A549 (cell line): Measurements from ENCODE around the gene IFITM5. TPM values are rescaled to one million over a fixed set of nuclear protein-coding genes. Genes with fewer than 3 reads are reported as not detected.
A peak's percentile ranks its signal among the peaks of the same experiment; 100 is the strongest.

Experiments
- ATAC-seq, 2 experiments: fragments of 200-7000 bp in 1 of 2; fragments of >200 bp in 1 of 2; cut with Nextera tagmentation in 1 of 2; cut with Tn5 transposase in 1 of 2; 3 replicates each; pipeline versions ENCODE4 v1.8.0 to v1.9.1; 2018 to 2020; ENCODE audit warnings: mild to moderate bottlenecking in 1 of 2, moderate library complexity in 1 of 2
- CTCF ChIA-PET: fragments of 300-600 bp; sonication (Branson Sonifier 250); formaldehyde crosslinking; extraction: SDS; loops from one replicate; lab custom pipeline; 2021; ENCODE audit warnings: antibody characterized with exemption, inconsistent platforms; lab: Yijun Ruan, JAX
- POLR2A ChIA-PET: fragments of 350-600 bp; formaldehyde crosslinking; extraction: SDS; loops from one replicate; lab custom pipeline; 2021; ENCODE audit warnings: antibody characterized with exemption, inconsistent platforms; lab: Yijun Ruan, JAX
- DNase-seq, 2 experiments: peaks; one replicate each; pipeline versions ENCODE4 v3.0.0 to v3.0.0-alpha.2; 2011 to 2016; ENCODE audit warnings: low read depth in 1 of 2, low spot score in 1 of 2
- FAIRE-seq: peaks from 2 replicates; lab custom pipeline; 2011; peaks lifted over from hg19 to GRCh38; lab: Jason Lieb, UNC
- H3K27ac ChIP-seq, 2 experiments: fragments of >200 bp; sonication (Bioruptor Twin); formaldehyde crosslinking; 3 replicates each; pipeline ENCODE4 v1.5.1; 2016 to 2017
- H3K4me1 ChIP-seq: fragments of >200 bp; sonication (Bioruptor Twin); formaldehyde crosslinking; 3 replicates; pipeline ENCODE4 v1.6.1; 2016
- H3K4me2 ChIP-seq: fragments of >200 bp; sonication (Bioruptor Twin); formaldehyde crosslinking; 3 replicates; pipeline ENCODE4 v1.6.1; 2016
- H3K4me3 ChIP-seq: fragments of >200 bp; sonication (Bioruptor Twin); formaldehyde crosslinking; 3 replicates; pipeline ENCODE4 v1.5.1; 2016
- H3K9me3 ChIP-seq: fragments of >200 bp; sonication (Bioruptor Twin); formaldehyde crosslinking; 3 replicates; pipeline ENCODE4 v1.6.1; 2016
- CBX8 ChIP-seq: fragments of 200-600 bp; sonication (generic); IDR thresholded peaks from 2 replicates; pipeline ENCODE4 v1.6.1; 2016
- CHD4 ChIP-seq: fragments of 200-600 bp; sonication (generic); IDR thresholded peaks from 2 replicates; pipeline ENCODE4 v1.6.1; 2016; ENCODE audit warnings: antibody characterized with exemption, mild to moderate bottlenecking, borderline replicate concordance
- EP300 ChIP-seq, 2 experiments: fragments of >200 bp; sonication (Bioruptor Twin); formaldehyde crosslinking; IDR thresholded peaks; 2 replicates in 1 of 2; 3 replicates in 1 of 2; pipeline ENCODE4 v1.6.1; 2016 to 2017
- HEYL ChIP-seq: fragments of 250-450 bp; sonication (Bioruptor Pico); IDR thresholded peaks from 2 replicates; pipeline ENCODE4 v1.8.0; 2021; ENCODE audit warnings: mild to moderate bottlenecking, moderate library complexity
- MAFK ChIP-seq: fragments of 450-650 bp; IDR thresholded peaks from 2 replicates; pipeline ENCODE4 v1.6.1; 2014; ENCODE audit not compliant: partially characterized antibody
- MYC ChIP-seq: IDR thresholded peaks from 2 replicates; pipeline ENCODE4 v1.6.1; 2012; ENCODE audit warnings: mild to moderate bottlenecking, inconsistent platforms, low read length, improper control_type of control experiment, borderline replicate concordance
- PHF8 ChIP-seq: fragments of 200-600 bp; sonication (generic); IDR thresholded peaks from 2 replicates; pipeline ENCODE4 v1.6.1; 2016; ENCODE audit warnings: low read depth, mild to moderate bottlenecking, antibody characterized with exemption, moderate library complexity, borderline replicate concordance
- POLR2A ChIP-seq: IDR thresholded peaks from 2 replicates; pipeline ENCODE4 v1.6.1; 2012; ENCODE audit warnings: mild to moderate bottlenecking, low read length
- REST ChIP-seq: fragments of 200-600 bp; sonication (generic); IDR thresholded peaks from 2 replicates; pipeline ENCODE4 v1.6.1; 2016; ENCODE audit warnings: antibody characterized with exemption, mild to moderate bottlenecking, moderate library complexity
- RFX5 ChIP-seq: fragments of 450-650 bp; IDR thresholded peaks from 2 replicates; pipeline ENCODE4 v1.7.1; 2014; ENCODE audit warnings: antibody characterized with exemption, mild to moderate bottlenecking, moderate library complexity
- RNF2 ChIP-seq: fragments of 200-600 bp; sonication (generic); IDR thresholded peaks from 2 replicates; pipeline ENCODE4 v1.6.1; 2016; ENCODE audit warnings: low read depth, mild to moderate bottlenecking, antibody characterized with exemption, moderate library complexity, borderline replicate concordance
- TP53 ChIP-seq: fragments of 250-450 bp; sonication (Bioruptor Pico); IDR thresholded peaks from 2 replicates; pipeline ENCODE4 v1.5.0; 2021; ENCODE audit warnings: mild to moderate bottlenecking, moderate library complexity
- ZSCAN20 ChIP-seq: fragments of 250-450 bp; sonication (Bioruptor Pico); IDR thresholded peaks from 2 replicates; pipeline ENCODE4 v1.8.0; 2022; ENCODE audit warnings: mild to moderate bottlenecking, moderate library complexity
- WGBS: methylation state at CpG from one replicate; pipeline ENCODE4 v1.1.6; 2017; ENCODE audit errors: missing lambda C conversion rate; 5-methylcytosine and 5-hydroxymethylcytosine counted together
- polyA plus RNA-seq, 4 experiments: library from polyadenylated mRNA; depleted of rRNA in 3 of 4; stranded (reverse); fragments of >200 nt; fragmentation: RNase III in 1 of 4; extraction: RNeasy Plus Mini Kit Qiagen cat#74134 plus additional on column Dnase treatment in 1 of 4; gene quantifications; 2 replicates in 3 of 4; 3 replicates in 1 of 4; pipeline ENCODE4 v1.2.3, GENCODE V29; 2011 to 2017

Gene IFITM5
- polyA plus RNA-seq, 2 of the 4 experiments (the other 2 are of a cell fraction): not detected

DNA sequence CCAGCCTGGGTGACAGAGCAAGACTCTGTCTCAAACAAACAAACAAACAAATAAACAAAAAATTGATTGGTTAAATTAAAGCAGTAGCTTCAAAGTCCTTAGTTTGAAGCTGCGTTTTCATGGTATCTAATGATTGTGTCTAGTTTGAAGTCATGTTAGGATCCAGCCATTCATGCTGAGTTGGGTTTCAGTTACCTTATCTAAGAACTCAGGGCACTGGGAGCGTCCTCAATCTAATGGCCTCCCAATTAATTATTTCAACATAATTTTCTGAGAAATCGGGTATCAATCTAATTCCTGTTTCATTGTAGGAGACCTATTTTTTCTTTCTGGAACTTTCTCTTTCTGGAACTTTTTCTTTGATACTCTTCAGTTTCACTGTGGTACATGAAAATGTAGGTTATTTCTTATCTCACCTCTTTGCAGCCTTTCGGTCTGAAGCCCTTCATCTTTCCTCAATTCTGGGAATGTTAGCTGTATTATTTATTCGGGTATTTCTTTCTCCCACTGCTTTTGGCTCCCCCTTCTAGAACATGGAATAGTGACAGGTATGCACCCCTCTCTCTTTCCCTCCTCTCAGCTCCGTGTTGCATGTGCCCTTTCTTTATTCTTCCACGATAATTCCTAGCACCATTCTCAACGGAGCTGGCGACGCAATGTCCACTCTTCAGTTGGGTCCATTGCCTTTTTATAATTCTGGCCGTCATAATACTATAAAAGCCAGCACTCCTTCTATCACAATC, 45.7 kb upstream of the IFITM5 start (continued):
- TF ChIP-seq HEYL (CRISPR knock-in tag): no peak
- TF ChIP-seq PHF8: no peak
- no peak for TF ChIP-seq TP53 (CRISPR knock-in tag)
- TF ChIP-seq CHD4: no peak
- no peak for TF ChIP-seq EP300 (IDR thresholded peaks at IDR 0.05)
- TF ChIP-seq RFX5: no peak
- no peak for TF ChIP-seq REST
- TF ChIP-seq CBX8: no peak
- TF ChIP-seq RNF2: no peak

GRCh38 chr11:342328-342727, 43.0 kb upstream of the IFITM5 start:
- H3K27ac ChIP-seq: no peak overlapping the region
- TF ChIP-seq MYC: no peak
- TF ChIP-seq MAFK: peak; percentile 84
- TF ChIP-seq, all 56 proteins: peak for 1
- ChIA-PET POLR2A (no interaction called here), CTCF (no interaction called here)
- Histone ChIP-seq H3K4me1 (no peaks in the 10 kb centered on the region), H3K9me3 (no peaks in the 10 kb centered on the region), H3K4me3 (no peak overlapping the region), H3K4me2 (no peak overlapping the region)
- WGBS: 89% methylated on average over 3 of the region's 3 CpGs
- DNase-seq: no peak
- FAIRE-seq: no peak
- ATAC-seq: no peak

DNA sequence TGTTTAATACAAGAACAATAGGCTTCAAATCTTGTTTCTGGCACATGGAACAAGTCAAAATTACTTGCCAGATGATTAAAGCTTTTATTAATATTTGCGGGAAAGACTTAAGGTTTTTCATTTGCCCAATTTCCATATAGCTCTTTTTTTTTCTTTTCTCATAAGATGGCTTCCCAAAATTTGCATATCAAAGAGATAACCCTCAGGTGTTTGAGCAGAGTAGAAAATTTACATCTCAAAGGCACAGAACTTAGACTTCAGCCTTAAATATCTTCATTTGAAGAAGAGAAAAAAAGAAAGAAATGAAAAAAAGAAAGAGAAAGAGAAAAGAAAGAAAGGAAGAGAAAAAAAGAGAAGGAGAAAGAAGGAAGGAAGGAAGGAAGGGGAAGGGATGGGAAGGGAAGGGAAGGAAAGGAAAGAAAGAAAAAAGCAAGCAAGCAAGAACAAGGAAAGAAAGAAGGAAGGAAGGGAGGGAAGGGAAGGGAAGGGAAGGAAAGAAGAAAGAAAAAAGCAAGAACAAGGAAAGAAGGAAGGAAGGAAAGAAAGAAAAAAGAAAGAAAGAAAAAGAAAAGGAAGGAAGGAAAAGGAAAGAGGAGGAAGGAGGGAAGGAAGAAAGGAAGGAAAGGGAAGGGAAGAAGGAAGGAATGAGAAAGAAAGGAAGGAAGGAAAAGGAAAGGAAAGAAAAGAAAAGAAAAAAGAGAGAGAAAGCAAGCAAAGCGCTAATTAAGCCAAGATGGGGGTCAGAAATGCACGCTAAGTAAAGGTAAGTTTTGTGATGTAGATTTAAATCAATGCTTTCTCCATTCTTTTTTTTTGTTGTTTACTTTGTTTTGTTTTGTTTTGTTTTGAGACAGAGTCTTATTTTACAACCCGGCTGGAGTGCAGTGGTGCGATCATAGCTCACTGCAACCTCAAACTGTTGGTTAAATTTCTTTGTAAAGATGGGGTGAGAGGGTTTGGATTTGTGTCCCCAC, 41.5 kb upstream of the IFITM5 start:
- TF ChIP-seq CBX8: no peak
- 64% methylated on average over 5 of the region's 5 CpGs for WGBS
- H3K27ac ChIP-seq: no peak overlapping the region
- DNase-seq (no peak), FAIRE-seq (no peak), ATAC-seq (no peak)
- H3K4me1 ChIP-seq: no peaks in the 10 kb centered on the region
- ChIA-PET CTCF (interaction anchor here (0.9 to 2.4 kb wide), 7 partner anchors 8 to 178 kb away, joined by 3 to 11 read pairs (median 4); no protein-coding TSS in a partner anchor), POLR2A (interaction anchor here (1.7 kb wide), 1 partner anchor 15 kb away, joined by 9 read pairs; no protein-coding TSS in a partner anchor)
- H3K9me3 ChIP-seq: no peaks in the 10 kb centered on the region
- no peak overlapping the region for H3K4me3 ChIP-seq
- H3K4me2 ChIP-seq: no peak overlapping the region

GRCh38 chr11:339963-340362, 40.6 kb upstream of the IFITM5 start:
- Histone ChIP-seq H3K9me3 (no peaks in the 10 kb centered on the region), H3K4me2 (no peak overlapping the region), H3K4me3 (no peak overlapping the region)
- CTCF ChIA-PET: interaction anchor here (0.8 to 2.4 kb wide), 8 partner anchors 8 to 179 kb away, joined by 3 to 11 read pairs (median 4); no protein-coding TSS in a partner anchor
- FAIRE-seq: no peak
- WGBS: 72% methylated on average over 2 of the region's 2 CpGs
- TF ChIP-seq POLR2A (no peak), MYC (no peak), MAFK (peak; percentile 66), ZSCAN20 (CRISPR knock-in tag) (no peak)
- TF ChIP-seq, all 56 proteins: peak for 1
- no peak overlapping the region for H3K27ac ChIP-seq
- POLR2A ChIA-PET: interaction anchor here (1.7 kb wide), 1 partner anchor 16 kb away, joined by 9 read pairs; no protein-coding TSS in a partner anchor
- DNase-seq (no peak), ATAC-seq (no peak)
- H3K4me1 ChIP-seq: no peaks in the 10 kb centered on the region
